Fibroblast of the conjunctiva (primary cell): Measurements from ENCODE around the gene KIF12.
"Not testable (repeated sequence)": the region's sequence is repeated elsewhere in the genome, so short reads cannot be mapped to it uniquely, and the experiment has no call there.

Experiments
- DNase-seq: peaks from one replicate; pipeline ENCODE4 v3.0.0-alpha.2; 2010; ENCODE audit warnings: low read depth

Gene KIF12

GRCh38 chr9:114046237-114046755, 52.8 kb downstream of the KIF12 start:
- DNase-seq, result no peak

GRCh38 chr9:114043660-114044059, 55.4 kb downstream of the KIF12 start:
- DNase-seq, result not testable (repeated sequence)
